Neural cell (in vitro differentiated cells): ENCODE measurements around the gene MAP6. TPM values are rescaled to one million over a fixed set of nuclear protein-coding genes. Genes with fewer than 3 reads are reported as not detected.

Experiments used
- H2AFZ ChIP-seq: fragments of 200-600, 300-800 bp; sonication (generic), shearing (Covaris generic); 2 replicates; pipeline ENCODE4 v1.6.0; 2014; ENCODE audit warnings: low read depth, mild to moderate bottlenecking, antibody characterized with exemption, low read length, moderate library complexity
- H3F3A ChIP-seq: fragments of 200-600 bp; shearing (Covaris generic); 2 replicates; pipeline ENCODE4 v1.6.1; 2016; ENCODE audit warnings: mild to moderate bottlenecking, moderate library complexity, mixed read lengths, antibody characterized with exemption, low read length; ENCODE audit not compliant: insufficient read depth, poor library complexity, severe bottlenecking
- H3K27ac ChIP-seq: fragments of 200-600, 300-800 bp; sonication (generic), shearing (Covaris generic); 2 replicates; pipeline ENCODE4 v1.5.1; 2014; ENCODE audit warnings: mild to moderate bottlenecking, low read length, moderate library complexity
- H3K27me3 ChIP-seq: fragments of 300-800, 200-600 bp; sonication (generic), shearing (Covaris generic); 2 replicates; pipeline ENCODE4 v1.6.0; 2014; ENCODE audit warnings: mild to moderate bottlenecking, low read depth, low read length, moderate library complexity; ENCODE audit not compliant: insufficient read depth
- H3K36me3 ChIP-seq: fragments of 300-800, 200-600 bp; sonication (generic), shearing (Covaris generic); 2 replicates; pipeline ENCODE4 v1.5.1; 2014; ENCODE audit warnings: mild to moderate bottlenecking, antibody characterized with exemption, low read length, moderate library complexity; ENCODE audit not compliant: insufficient read depth
- H3K4me2 ChIP-seq: fragments of 300-800, 200-600 bp; sonication (generic), shearing (Covaris generic); 2 replicates; pipeline ENCODE4 v1.6.0; 2014; ENCODE audit warnings: mild to moderate bottlenecking, low read length
- H3K4me3 ChIP-seq: fragments of 300-800, 200-600 bp; sonication (generic), shearing (Covaris generic); 2 replicates; pipeline ENCODE4 v1.5.1; 2014; ENCODE audit warnings: mild to moderate bottlenecking, low read length, moderate library complexity
- H3K79me2 ChIP-seq: fragments of 200-600 bp; shearing (Covaris generic); replicated peaks from 2 replicates; pipeline ENCODE4 v1.6.0; 2014; ENCODE audit warnings: mild to moderate bottlenecking, low read length, moderate library complexity; ENCODE audit not compliant: insufficient read depth
- H3K9ac ChIP-seq: fragments of 300-800, 200-600 bp; sonication (generic), shearing (Covaris generic); 2 replicates; pipeline ENCODE4 v1.6.1; 2016; ENCODE audit warnings: mild to moderate bottlenecking, low read length, mixed read lengths
- H3K9me2 ChIP-seq: fragments of 200-600 bp; shearing (Covaris generic); 2 replicates; pipeline ENCODE4 v1.6.1; 2016; ENCODE audit warnings: mild to moderate bottlenecking, low read length, mixed read lengths; ENCODE audit not compliant: insufficient read depth
- H3K9me3 ChIP-seq: fragments of 200-600, 300-800 bp; sonication (generic), shearing (Covaris generic); 2 replicates; pipeline ENCODE4 v1.6.1; 2016; ENCODE audit warnings: mild to moderate bottlenecking, mixed run types, low read length, moderate library complexity, mixed read lengths
- H4K20me1 ChIP-seq: fragments of 200-600 bp; shearing (Covaris generic); 2 replicates; pipeline ENCODE4 v1.6.1; 2016; ENCODE audit warnings: mild to moderate bottlenecking, mixed run types; ENCODE audit not compliant: insufficient read depth
- CTCF ChIP-seq: fragments of 450-650 bp; IDR thresholded peaks from 2 replicates; pipeline ENCODE4 v1.5.1; 2014; ENCODE audit warnings: antibody characterized with exemption, mild to moderate bottlenecking, moderate library complexity; ENCODE audit not compliant: poor library complexity, severe bottlenecking
- EP300 ChIP-seq: fragments of 450-650 bp; conservative IDR thresholded peaks from 2 replicates; pipeline ENCODE4 v1.6.1; 2014; ENCODE audit warnings: antibody characterized with exemption, mild to moderate bottlenecking, moderate library complexity; ENCODE audit not compliant: poor library complexity, severe bottlenecking
- EZH2 ChIP-seq: fragments of 200-600, 300-800 bp; shearing (Covaris generic), sonication (generic); IDR thresholded peaks from 2 replicates; pipeline ENCODE4 v1.6.1; 2014; ENCODE audit warnings: antibody characterized with exemption, low read length, borderline replicate concordance, mild to moderate bottlenecking; ENCODE audit not compliant: insufficient read depth, poor library complexity, severe bottlenecking
- MXI1 ChIP-seq: fragments of 450-650 bp; conservative IDR thresholded peaks from 2 replicates; pipeline ENCODE4 v1.6.1; 2014; ENCODE audit warnings: antibody characterized with exemption, mild to moderate bottlenecking; ENCODE audit not compliant: poor library complexity, severe bottlenecking
- POLR2AphosphoS5 ChIP-seq: IDR thresholded peaks from 2 replicates; pipeline ENCODE4 v1.6.1; 2012
- RAD21 ChIP-seq: fragments of 450-650 bp; conservative IDR thresholded peaks from 2 replicates; pipeline ENCODE4 v1.6.1; 2014; ENCODE audit warnings: antibody characterized with exemption, mild to moderate bottlenecking, moderate library complexity
- REST ChIP-seq: IDR thresholded peaks from 2 replicates; pipeline ENCODE4 v1.6.1; 2012; ENCODE audit warnings: borderline replicate concordance
- SMC3 ChIP-seq: fragments of 450-650 bp; conservative IDR thresholded peaks from 2 replicates; pipeline ENCODE4 v1.6.1; 2014; ENCODE audit warnings: antibody characterized with exemption, mild to moderate bottlenecking, moderate library complexity; ENCODE audit not compliant: poor library complexity
- TAF1 ChIP-seq: IDR thresholded peaks from 2 replicates; pipeline ENCODE4 v1.6.1; 2012; ENCODE audit warnings: low read depth
- polyA plus RNA-seq: library from polyadenylated mRNA; depleted of rRNA; stranded (reverse); fragments of >200 nt; gene quantifications from 2 replicates; pipeline ENCODE4 v1.2.3, GENCODE V29; 2014

MAP6 gene
- polyA plus RNA-seq, 1 donor from 2014 or later, result 178 TPM

- H3K4me2 ChIP-seq, result no peak overlapping the region
- H4K20me1 ChIP-seq, result no peaks in the 10 kb centered on the region
- H3F3A ChIP-seq, result no peaks in the 10 kb centered on the region
- TF ChIP-seq REST, result no peak
- no peak for TF ChIP-seq POLR2AphosphoS5
- TF ChIP-seq RAD21, result no peak
- TF ChIP-seq EZH2, result no peak
- no peak for TF ChIP-seq EP300
- TF ChIP-seq SMC3, result no peak
- no peak for TF ChIP-seq CTCF
- TF ChIP-seq TAF1, result no peak
- no peaks in the 10 kb centered on the region for H3K9me2 ChIP-seq
- no peak overlapping the region for H3K27ac ChIP-seq
- no peaks in the 10 kb centered on the region for H3K79me2 ChIP-seq
- H3K27me3 ChIP-seq, result no peaks in the 10 kb centered on the region
- no peak overlapping the region for H2AFZ ChIP-seq
- H3K4me3 ChIP-seq, result no peak overlapping the region
- no peaks in the 10 kb centered on the region for H3K36me3 ChIP-seq
- H3K9ac ChIP-seq, result no peak overlapping the region
- no peaks in the 10 kb centered on the region for H3K9me3 ChIP-seq
Observed at GRCh38 chr11:75557666-75558494, 111.0 kb downstream of the MAP6 start.

- no peaks in the 10 kb centered on the region for H3K27me3 ChIP-seq
- no peaks in the 10 kb centered on the region for H3F3A ChIP-seq
Observed at GRCh38 chr11:75556275-75556674, 112.6 kb downstream of the MAP6 start.

More at GRCh38 chr11:75556275-75556674, 112.6 kb downstream of the MAP6 start:
- Histone ChIP-seq H3K4me3 (no peak overlapping the region), H4K20me1 (no peaks in the 10 kb centered on the region), H3K27ac (no peak overlapping the region), H3K9me3 (no peaks in the 10 kb centered on the region), H3K79me2 (no peaks in the 10 kb centered on the region), H3K9me2 (no peaks in the 10 kb centered on the region), H2AFZ (no peak overlapping the region), H3K9ac (no peak overlapping the region), H3K4me2 (no peak overlapping the region), H3K36me3 (no peaks in the 10 kb centered on the region)
- TF ChIP-seq MXI1, result no peak
- no peak for TF ChIP-seq EP300
- TF ChIP-seq TAF1, result no peak
- TF ChIP-seq CTCF, result no peak
- TF ChIP-seq SMC3, result no peak
- no peak for TF ChIP-seq RAD21
- TF ChIP-seq EZH2, result no peak
- TF ChIP-seq REST, result no peak
- no peak for TF ChIP-seq POLR2AphosphoS5
